Neuron (in vitro differentiated cells): ENCODE results near the gene NR2F2.

Source experiments
- H2AFZ ChIP-seq: one replicate; pipeline ENCODE4 v1.6.1; 2013; ENCODE audit warnings: low read depth, mild to moderate bottlenecking, inconsistent platforms, low read length, moderate library complexity
- H3K27me3 ChIP-seq: one replicate; pipeline ENCODE4 v1.6.1; 2013; ENCODE audit warnings: low read length; ENCODE audit not compliant: insufficient read depth
- H3K36me3 ChIP-seq: one replicate; pipeline ENCODE4 v1.6.1; 2013; ENCODE audit warnings: low read length; ENCODE audit not compliant: insufficient read depth
- H3K4me1 ChIP-seq: one replicate; pipeline ENCODE4 v1.6.1; 2013; ENCODE audit warnings: low read length; ENCODE audit not compliant: insufficient read depth
- H3K4me3 ChIP-seq: 2 replicates; pipeline ENCODE4 v1.5.1; 2013; ENCODE audit warnings: mild to moderate bottlenecking, low read length, moderate library complexity
- H3K9me3 ChIP-seq: one replicate; pipeline ENCODE4 v1.6.1; 2013; ENCODE audit warnings: low read length

Gene NR2F2

GRCh38 chr15:96330450-96331143, at the start of gene NR2F2:
NR2F2 (plus strand) TSS chr15:96330700; CDS start chr15:96332106, 1,406 bp downstream.
- Histone ChIP-seq H2AFZ (no peak within 1 kb of the TSS), H3K36me3 (peaks cover 33% of the 10 kb centered on the region), H3K4me3 (peak within 1 kb of the TSS; percentile 100), H3K4me1 (peaks cover 27% of the 10 kb centered on the region), H3K9me3 (no peaks in the 10 kb centered on the region), H3K27me3 (no peaks in the 10 kb centered on the region)

GRCh38 chr15:96285305-96285704, 45.2 kb upstream of the NR2F2 start:
- Histone ChIP-seq H3K27me3 (no peaks in the 10 kb centered on the region), H3K36me3 (peaks cover 77% of the 10 kb centered on the region), H3K9me3 (peaks cover 18% of the 10 kb centered on the region), H3K4me3 (no peak overlapping the region), H2AFZ (no peak overlapping the region), H3K4me1 (no peaks in the 10 kb centered on the region)

GRCh38 chr15:96285729-96286254, 44.7 kb upstream of the NR2F2 start:
- Histone ChIP-seq H3K4me3 (no peak overlapping the region), H3K4me1 (no peaks in the 10 kb centered on the region), H2AFZ (no peak overlapping the region), H3K36me3 (peaks cover 75% of the 10 kb centered on the region), H3K27me3 (no peaks in the 10 kb centered on the region), H3K9me3 (peaks cover 18% of the 10 kb centered on the region)

- H3K4me3 ChIP-seq: no peak overlapping the region
- no peaks in the 10 kb centered on the region for H3K27me3 ChIP-seq
- no peaks in the 10 kb centered on the region for H3K9me3 ChIP-seq
- H3K36me3 ChIP-seq: peaks cover 35% of the 10 kb centered on the region
- no peak overlapping the region for H2AFZ ChIP-seq
- H3K4me1 ChIP-seq: peaks cover 6% of the 10 kb centered on the region
Measured at GRCh38 chr15:96290679-96291078, 39.8 kb upstream of the NR2F2 start.

GRCh38 chr15:96292635-96293034, 37.9 kb upstream of the NR2F2 start:
- H3K9me3 ChIP-seq: peaks cover 4% of the 10 kb centered on the region
- H2AFZ ChIP-seq: no peak overlapping the region
- H3K27me3 ChIP-seq: no peaks in the 10 kb centered on the region
- peaks cover 6% of the 10 kb centered on the region for H3K4me1 ChIP-seq
- no peak overlapping the region for H3K4me3 ChIP-seq
- H3K36me3 ChIP-seq: peaks cover 18% of the 10 kb centered on the region

GRCh38 chr15:96293441-96293840, 37.1 kb upstream of the NR2F2 start:
- Histone ChIP-seq H3K4me1 (peaks cover 6% of the 10 kb centered on the region), H3K4me3 (no peak overlapping the region), H2AFZ (no peak overlapping the region), H3K36me3 (peaks cover 10% of the 10 kb centered on the region), H3K9me3 (peaks cover 5% of the 10 kb centered on the region), H3K27me3 (no peaks in the 10 kb centered on the region)

GRCh38 chr15:96294766-96295165, 35.7 kb upstream of the NR2F2 start:
- Histone ChIP-seq H3K27me3 (no peaks in the 10 kb centered on the region), H3K4me3 (no peak overlapping the region), H3K9me3 (peaks cover 8% of the 10 kb centered on the region), H3K4me1 (peaks cover 6% of the 10 kb centered on the region), H3K36me3 (peaks cover 4% of the 10 kb centered on the region), H2AFZ (no peak overlapping the region)

GRCh38 chr15:96296264-96296663, 34.2 kb upstream of the NR2F2 start:
- Histone ChIP-seq H2AFZ (no peak overlapping the region), H3K4me1 (peaks cover 15% of the 10 kb centered on the region), H3K27me3 (no peaks in the 10 kb centered on the region), H3K9me3 (peaks cover 8% of the 10 kb centered on the region), H3K4me3 (no peak overlapping the region), H3K36me3 (no peaks in the 10 kb centered on the region)

GRCh38 chr15:96297783-96298182, 32.7 kb upstream of the NR2F2 start:
- Histone ChIP-seq H3K4me3 (no peak overlapping the region), H3K4me1 (peaks cover 16% of the 10 kb centered on the region), H3K9me3 (peaks cover 8% of the 10 kb centered on the region), H2AFZ (no peak overlapping the region), H3K27me3 (no peaks in the 10 kb centered on the region), H3K36me3 (no peaks in the 10 kb centered on the region)

GRCh38 chr15:96298217-96298616, 32.3 kb upstream of the NR2F2 start:
- Histone ChIP-seq H2AFZ (no peak overlapping the region), H3K27me3 (no peaks in the 10 kb centered on the region), H3K36me3 (no peaks in the 10 kb centered on the region), H3K4me3 (no peak overlapping the region), H3K4me1 (peaks cover 16% of the 10 kb centered on the region), H3K9me3 (peaks cover 8% of the 10 kb centered on the region)

GRCh38 chr15:96300836-96301235, 29.7 kb upstream of the NR2F2 start:
- peaks cover 3% of the 10 kb centered on the region for H3K36me3 ChIP-seq
- no peaks in the 10 kb centered on the region for H3K27me3 ChIP-seq
- no peak overlapping the region for H2AFZ ChIP-seq
- H3K4me3 ChIP-seq: no peak overlapping the region
- peaks cover 11% of the 10 kb centered on the region for H3K4me1 ChIP-seq
- peaks cover 8% of the 10 kb centered on the region for H3K9me3 ChIP-seq

- H3K27me3 ChIP-seq: no peaks in the 10 kb centered on the region
- peaks cover 2% of the 10 kb centered on the region for H3K9me3 ChIP-seq
- H2AFZ ChIP-seq: no peak overlapping the region
Measured at GRCh38 chr15:96303503-96304056, 26.9 kb upstream of the NR2F2 start.

GRCh38 chr15:96304839-96305238, 25.7 kb upstream of the NR2F2 start:
- no peak overlapping the region for H2AFZ ChIP-seq
- no peaks in the 10 kb centered on the region for H3K9me3 ChIP-seq
- H3K4me1 ChIP-seq: peaks cover 11% of the 10 kb centered on the region

More at GRCh38 chr15:96303503-96304056, 26.9 kb upstream of the NR2F2 start:
- H3K36me3 ChIP-seq: peaks cover 6% of the 10 kb centered on the region
- no peak overlapping the region for H3K4me3 ChIP-seq
- peaks cover 11% of the 10 kb centered on the region for H3K4me1 ChIP-seq

More at GRCh38 chr15:96304839-96305238, 25.7 kb upstream of the NR2F2 start:
- H3K27me3 ChIP-seq: no peaks in the 10 kb centered on the region
- H3K36me3 ChIP-seq: peaks cover 6% of the 10 kb centered on the region
- H3K4me3 ChIP-seq: no peak overlapping the region
